DND-41 (cell line): ENCODE measurements around the gene SYNDIG1L.

Source experiments
- CTCF ChIP-seq: IDR thresholded peaks from 2 replicates; pipeline ENCODE4 v1.5.1; 2012; ENCODE audit warnings: borderline replicate concordance, low read length, moderate library complexity, mild to moderate bottlenecking; ENCODE audit not compliant: poor library complexity, severe bottlenecking; ENCODE audit errors: extremely low read depth
- EZH2 ChIP-seq: IDR thresholded peaks from 3 replicates; pipeline ENCODE4 v1.6.1; 2012; ENCODE audit warnings: borderline replicate concordance, low read depth, mild to moderate bottlenecking, moderate library complexity, low read length, inconsistent platforms; ENCODE audit not compliant: severe bottlenecking

- TF ChIP-seq CTCF = no peak
- no peak for TF ChIP-seq EZH2
These were observed 57.6 kb downstream of the SYNDIG1L start for GRCh38 chr14:74368441-74368840.
